Transverse colon (tissue), 4 donors: Measurements from ENCODE around the gene SLC16A3. TPM values are rescaled to one million over a fixed set of nuclear protein-coding genes. Genes with fewer than 3 reads are reported as not detected.

ENCODE experiments used
- DNase-seq: peaks from one replicate; pipeline ENCODE4 v3.0.0-alpha.2; 2019
- H3K27ac ChIP-seq, 4 donors: fragments of 200-600 bp; sonication (generic); 2 replicates each; pipeline ENCODE4 v1.5.1; 2016 to 2018; ENCODE audit warnings: inconsistent platforms in 4 of 4
- H3K27me3 ChIP-seq: fragments of 200-600 bp; sonication (generic); 2 replicates; pipeline ENCODE4 v1.5.1; 2017; ENCODE audit warnings: inconsistent platforms
- H3K36me3 ChIP-seq, 4 donors: fragments of 200-600 bp; sonication (generic); 2 replicates each; pipeline ENCODE4 v1.5.1; 2017 to 2019; ENCODE audit warnings: inconsistent platforms in 4 of 4
- H3K4me1 ChIP-seq, 4 donors: fragments of 200-600 bp; sonication (generic); 2 replicates each; pipeline ENCODE4 v1.5.1; 2017 to 2020; ENCODE audit warnings: inconsistent platforms in 4 of 4
- H3K4me3 ChIP-seq, 4 donors: fragments of 200-600 bp; sonication (generic); 1 replicate in 1 of 4; 2 replicates in 3 of 4; pipeline versions ENCODE4 v1.5.1 to v1.6.1; 2017 to 2019; ENCODE audit warnings: inconsistent platforms in 4 of 4
- H3K9me3 ChIP-seq, 2 donors: fragments of 200-600 bp; sonication (generic); 2 replicates each; pipeline ENCODE4 v1.5.1; 2017 to 2019; ENCODE audit warnings: inconsistent platforms in 2 of 2
- CTCF ChIP-seq, 5 experiments: fragments of 200-600 bp in 3 of 5; fragments of 450-650 bp in 2 of 5; sonication (generic) in 3 of 5; IDR thresholded peaks; 1 replicate in 2 of 5; 2 replicates in 3 of 5; pipeline ENCODE4 v1.5.1; 2016 to 2017; ENCODE audit warnings: antibody characterized with exemption in 5 of 5, inconsistent platforms in 3 of 5, mild to moderate bottlenecking in 2 of 5, moderate library complexity in 1 of 5
- EP300 ChIP-seq: sonication (generic); formaldehyde crosslinking; IDR thresholded peaks from one replicate; pipeline ENCODE4 v1.6.1; 2017; ENCODE audit warnings: antibody characterized with exemption, low read depth
- POLR2A ChIP-seq: fragments of 450-650 bp; IDR thresholded peaks from one replicate; pipeline ENCODE4 v1.6.1; 2016; ENCODE audit warnings: antibody characterized with exemption, mild to moderate bottlenecking, moderate library complexity
- POLR2AphosphoS5 ChIP-seq, 3 donors: sonication (generic); formaldehyde crosslinking; IDR thresholded peaks; one replicate each; pipeline ENCODE4 v1.6.1; 2016; ENCODE audit warnings: antibody characterized with exemption in 3 of 3
- WGBS, 2 donors: methylation state at CpG; one replicate each; pipeline ENCODE4 v1.1.5; 2018; ENCODE audit warnings: low coverage in 1 of 2; 5-methylcytosine and 5-hydroxymethylcytosine counted together
- in situ Hi-C, 4 donors: fragments of 200-750 bp; cut with MboI; loops; one replicate each; pipeline versions ENCODE4 v1.15.0 to v1.15.1; 2017; ENCODE audit warnings: low sequenced_read_pairs in 3 of 4, low pct_ligation_motif_present in 1 of 4, low pct_unique_long_range_greater_than_20kb in 1 of 4
- intact Hi-C: fragments of 100-400 bp; cut with DNase I; formaldehyde crosslinking; loops from one replicate; pipeline ENCODE4 v1.15.1; 2023; ENCODE audit warnings: low total_unique reads
- total RNA-seq, 4 donors: library from RNA; depleted of rRNA; stranded (reverse); fragments of >200 nt; gene quantifications; one replicate each; pipeline ENCODE4 v1.1.0, GENCODE V29; 2016

Gene SLC16A3
- total RNA-seq, 4 donors from 2014 or later = 11.5 to 105 (median 48.9) TPM

- no peak overlapping the region for H3K4me3 ChIP-seq
- DNase-seq = no peak
- H3K27ac ChIP-seq = no peak overlapping the region
- H3K36me3 ChIP-seq = no peaks in the 10 kb centered on the region
- 83 to 100% methylated on average over 1 to 10 of the region's 11 CpGs for WGBS, 2 donors
- in situ Hi-C loops = no loop called here
- no peak for TF ChIP-seq CTCF (IDR thresholded peaks at IDR 0.05)
- TF ChIP-seq POLR2A = no peak
- peaks cover 20 to 26% (median 22%) of the 10 kb centered on the region in 4 donors for H3K4me1 ChIP-seq
- H3K27me3 ChIP-seq = no peaks in the 10 kb centered on the region
- intact Hi-C loops = no loop called here
- H3K9me3 ChIP-seq = no peaks in the 10 kb centered on the region
Observed at GRCh38 chr17:82219753-82220709, 8.8 kb upstream of the SLC16A3 start.

GRCh38 chr17:82221341-82221902 lies 7.4 kb upstream of the SLC16A3 start:
- DNase-seq = no peak
- Histone ChIP-seq H3K9me3 (no peaks in the 10 kb centered on the region), H3K4me1 (peaks cover 12 to 13% (median 13%) of the 10 kb centered on the region in 4 donors), H3K27me3 (no peaks in the 10 kb centered on the region), H3K27ac (no peak overlapping the region), H3K4me3 (no peak overlapping the region), H3K36me3 (no peaks in the 10 kb centered on the region)
- 63 to 70% methylated on average over 5 to 10 of the region's 10 CpGs for WGBS, 2 donors
- in situ Hi-C loops = no loop called here
- TF ChIP-seq POLR2A (no peak), POLR2AphosphoS5 (IDR thresholded peaks at IDR 0.05) (no peak), CTCF (IDR thresholded peaks at IDR 0.05) (no peak)
- intact Hi-C loops = no loop called here

- TF ChIP-seq EP300 (no peak), POLR2A (no peak), POLR2AphosphoS5 (IDR thresholded peaks at IDR 0.05) (no peak), CTCF (IDR thresholded peaks at IDR 0.05) (no peak)
- Histone ChIP-seq H3K36me3 (no peaks in the 10 kb centered on the region), H3K4me3 (no peak overlapping the region), H3K27ac (no peak overlapping the region), H3K9me3 (no peaks in the 10 kb centered on the region), H3K4me1 (peaks cover 0 to 2% (median 1%) of the 10 kb centered on the region in 4 donors), H3K27me3 (no peaks in the 10 kb centered on the region)
- in situ Hi-C loops = no loop called here
- intact Hi-C loops = no loop called here
- WGBS, 2 donors = 59 to 80% methylated on average over 6 to 10 of the region's 10 CpGs
- DNase-seq = no peak
Observed at GRCh38 chr17:82222816-82223215, 6.0 kb upstream of the SLC16A3 start.

- 61 to 79% methylated on average over 4 to 5 of the region's 5 CpGs for WGBS, 2 donors
- in situ Hi-C loops = no loop called here
- no peak for TF ChIP-seq POLR2AphosphoS5 (IDR thresholded peaks at IDR 0.05)
- no peak for TF ChIP-seq POLR2A
- no peak for TF ChIP-seq CTCF (IDR thresholded peaks at IDR 0.05)
- TF ChIP-seq EP300 = no peak
- Histone ChIP-seq H3K9me3 (no peaks in the 10 kb centered on the region), H3K27me3 (no peaks in the 10 kb centered on the region), H3K4me1 (peaks cover 0 to 8% (median 6%) of the 10 kb centered on the region in 4 donors), H3K36me3 (no peaks in the 10 kb centered on the region), H3K4me3 (no peak overlapping the region), H3K27ac (no peak overlapping the region)
- intact Hi-C loops = no loop called here
- DNase-seq = no peak
Observed at GRCh38 chr17:82223517-82223916, 5.3 kb upstream of the SLC16A3 start.
